ENCODE results near the gene SLC22A7.

DNA sequence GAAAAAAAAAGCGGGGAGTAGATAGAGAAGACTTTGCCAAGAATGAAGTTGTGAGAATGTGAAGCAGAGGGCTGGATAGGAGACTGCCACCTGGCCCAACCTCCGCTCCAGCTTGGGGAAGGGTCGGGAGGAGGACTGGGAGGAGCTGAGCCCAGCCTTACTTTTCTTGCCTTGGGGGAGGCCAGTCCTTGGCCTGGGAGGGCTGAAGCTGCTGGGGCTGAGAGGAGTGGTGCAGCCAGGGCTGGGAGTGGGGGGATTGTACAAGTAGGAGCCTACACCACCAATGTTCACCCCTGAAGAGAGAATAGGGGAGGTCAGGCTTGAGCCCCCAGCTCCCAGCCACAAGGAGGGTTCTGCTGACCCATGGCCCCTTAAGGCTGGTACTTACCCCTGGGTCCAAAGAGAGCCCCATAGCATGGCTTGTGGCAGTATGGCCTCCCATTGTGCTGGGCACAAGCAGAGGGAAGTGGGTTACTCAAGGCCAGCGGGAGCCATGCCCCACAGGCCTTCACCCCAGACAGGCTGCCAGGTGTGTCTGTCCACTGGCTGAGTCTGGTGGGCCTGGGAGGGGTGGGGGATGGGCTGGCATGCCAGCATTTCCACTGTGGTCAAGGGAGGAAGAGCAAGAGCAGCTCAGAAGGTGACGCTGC lies 9.5 kb downstream of the SLC22A7 start:
- TF ChIP-seq, protein P1, sequence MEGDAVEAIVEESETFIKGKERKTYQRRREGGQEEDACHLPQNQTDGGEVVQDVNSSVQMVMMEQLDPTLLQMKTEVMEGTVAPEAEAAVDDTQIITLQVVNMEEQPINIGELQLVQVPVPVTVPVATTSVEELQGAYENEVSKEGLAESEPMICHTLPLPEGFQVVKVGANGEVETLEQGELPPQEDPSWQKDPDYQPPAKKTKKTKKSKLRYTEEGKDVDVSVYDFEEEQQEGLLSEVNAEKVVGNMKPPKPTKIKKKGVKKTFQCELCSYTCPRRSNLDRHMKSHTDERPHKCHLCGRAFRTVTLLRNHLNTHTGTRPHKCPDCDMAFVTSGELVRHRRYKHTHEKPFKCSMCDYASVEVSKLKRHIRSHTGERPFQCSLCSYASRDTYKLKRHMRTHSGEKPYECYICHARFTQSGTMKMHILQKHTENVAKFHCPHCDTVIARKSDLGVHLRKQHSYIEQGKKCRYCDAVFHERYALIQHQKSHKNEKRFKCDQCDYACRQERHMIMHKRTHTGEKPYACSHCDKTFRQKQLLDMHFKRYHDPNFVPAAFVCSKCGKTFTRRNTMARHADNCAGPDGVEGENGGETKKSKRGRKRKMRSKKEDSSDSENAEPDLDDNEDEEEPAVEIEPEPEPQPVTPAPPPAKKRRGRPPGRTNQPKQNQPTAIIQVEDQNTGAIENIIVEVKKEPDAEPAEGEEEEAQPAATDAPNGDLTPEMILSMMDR (IDR thresholded peaks at IDR 0.05) = no peak
- no peak for TF ChIP-seq EZH2 (IDR thresholded peaks at IDR 0.05; ENCODE audit: borderline replicate concordance, insufficient read depth, low read depth, low read length, poor library complexity, severe bottlenecking)

Data from B cell (primary cell).